ENCODE results near the gene TMEM260.

DNA sequence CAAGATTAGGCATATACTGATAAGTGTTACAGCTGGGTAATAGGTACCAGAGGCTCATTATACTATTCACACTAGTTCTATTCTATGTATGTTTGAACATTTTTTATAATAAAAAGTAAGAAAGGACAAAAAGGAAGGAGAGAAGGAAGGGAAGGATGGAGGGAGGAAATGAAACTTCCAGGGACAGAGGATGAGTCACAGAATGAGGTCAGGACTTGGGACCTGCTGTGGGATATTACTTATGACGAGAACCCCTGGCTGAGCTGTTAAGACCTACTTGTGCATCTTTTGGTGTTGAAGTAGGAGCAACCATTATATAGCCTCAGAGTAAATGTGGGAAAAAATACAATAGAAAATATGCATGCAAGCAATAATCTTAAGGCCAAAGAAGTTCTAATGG, 16.7 kb upstream of the TMEM260 start:
- TF ChIP-seq CTCF (IDR thresholded peaks at IDR 0.05), result no peak
- no peak for TF ChIP-seq POLR2A (IDR thresholded peaks at IDR 0.05)
